PC-3 (cell line): ENCODE measurements around the gene ALS2CL.

ENCODE experiments used
- EZH2 ChIP-seq: fragments of 300-600 bp; sonication (generic); IDR thresholded peaks from one replicate; pipeline ENCODE4 v1.6.1; 2017; ENCODE audit warnings: antibody characterized with exemption, mild to moderate bottlenecking, low read length; ENCODE audit not compliant: unreplicated experiment
- TF ChIP-seq, protein P1 (sequence below): fragments of 300-600 bp; sonication (generic); conservative IDR thresholded peaks from 2 replicates; pipeline ENCODE4 v1.5.1; 2017; ENCODE audit warnings: antibody characterized with exemption, low read depth, mild to moderate bottlenecking, low read length

GRCh38 chr3:46717447-46718231 lies 24.2 kb upstream of the ALS2CL start, which contains the start of gene PRSS50:
- TF ChIP-seq, protein P1, sequence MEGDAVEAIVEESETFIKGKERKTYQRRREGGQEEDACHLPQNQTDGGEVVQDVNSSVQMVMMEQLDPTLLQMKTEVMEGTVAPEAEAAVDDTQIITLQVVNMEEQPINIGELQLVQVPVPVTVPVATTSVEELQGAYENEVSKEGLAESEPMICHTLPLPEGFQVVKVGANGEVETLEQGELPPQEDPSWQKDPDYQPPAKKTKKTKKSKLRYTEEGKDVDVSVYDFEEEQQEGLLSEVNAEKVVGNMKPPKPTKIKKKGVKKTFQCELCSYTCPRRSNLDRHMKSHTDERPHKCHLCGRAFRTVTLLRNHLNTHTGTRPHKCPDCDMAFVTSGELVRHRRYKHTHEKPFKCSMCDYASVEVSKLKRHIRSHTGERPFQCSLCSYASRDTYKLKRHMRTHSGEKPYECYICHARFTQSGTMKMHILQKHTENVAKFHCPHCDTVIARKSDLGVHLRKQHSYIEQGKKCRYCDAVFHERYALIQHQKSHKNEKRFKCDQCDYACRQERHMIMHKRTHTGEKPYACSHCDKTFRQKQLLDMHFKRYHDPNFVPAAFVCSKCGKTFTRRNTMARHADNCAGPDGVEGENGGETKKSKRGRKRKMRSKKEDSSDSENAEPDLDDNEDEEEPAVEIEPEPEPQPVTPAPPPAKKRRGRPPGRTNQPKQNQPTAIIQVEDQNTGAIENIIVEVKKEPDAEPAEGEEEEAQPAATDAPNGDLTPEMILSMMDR, result peak; percentile 54
- no peak for TF ChIP-seq EZH2
